Measurements from ENCODE around the gene SFI1.

- no peak for TF ChIP-seq CTCF (IDR thresholded peaks at IDR 0.05)
- TF ChIP-seq POLR2A (IDR thresholded peaks at IDR 0.05): no peak
- no peak for TF ChIP-seq EP300 (IDR thresholded peaks at IDR 0.05; ENCODE audit: low read depth)
- TF ChIP-seq POLR2AphosphoS5 (IDR thresholded peaks at IDR 0.05): no peak
These were observed 34.5 kb downstream of the SFI1 start for GRCh38 chr22:31530823-31531195.

All from transverse colon (tissue), 4 donors.